ENCODE measurements around the gene PRSS57.

DNA sequence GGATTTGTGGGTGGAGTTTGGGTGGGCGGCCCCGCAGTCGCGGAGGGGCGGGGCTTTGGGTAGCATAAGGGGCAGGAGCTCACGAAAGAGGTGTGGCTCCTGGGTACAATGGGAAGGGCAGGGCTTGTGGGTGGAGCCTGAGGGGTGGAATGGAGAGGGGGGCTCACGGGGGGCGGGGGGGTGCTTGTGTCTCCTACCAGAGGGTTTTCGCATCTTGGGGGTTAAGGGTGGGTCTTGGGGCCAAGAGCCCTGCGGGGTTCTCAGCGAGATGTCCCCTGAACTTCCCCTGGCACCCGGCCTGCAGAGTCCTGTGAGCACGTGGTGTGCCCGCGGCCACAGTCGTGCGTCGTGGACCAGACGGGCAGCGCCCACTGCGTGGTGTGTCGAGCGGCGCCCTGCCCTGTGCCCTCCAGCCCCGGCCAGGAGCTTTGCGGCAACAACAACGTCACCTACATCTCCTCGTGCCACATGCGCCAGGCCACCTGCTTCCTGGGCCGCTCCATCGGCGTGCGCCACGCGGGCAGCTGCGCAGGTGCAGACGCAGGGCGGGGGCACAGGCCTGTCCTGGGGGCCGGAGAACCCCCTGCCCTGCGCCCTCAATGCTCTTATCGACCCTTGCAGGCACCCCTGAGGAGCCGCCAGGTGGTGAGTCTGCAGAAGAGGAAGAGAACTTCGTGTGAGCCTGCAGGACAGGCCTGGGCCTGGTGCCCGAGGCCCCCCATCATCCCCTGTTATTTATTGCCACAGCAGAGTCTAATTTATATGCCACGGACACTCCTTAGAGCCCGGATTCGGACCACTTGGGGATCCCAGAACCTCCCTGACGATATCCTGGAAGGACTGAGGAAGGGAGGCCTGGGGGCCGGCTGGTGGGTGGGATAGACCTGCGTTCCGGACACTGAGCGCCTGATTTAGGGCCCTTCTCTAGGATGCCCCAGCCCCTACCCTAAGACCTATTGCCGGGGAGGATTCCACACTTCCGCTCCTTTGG, 13.9 kb downstream of the PRSS57 start:
- TF ChIP-seq, protein P1, sequence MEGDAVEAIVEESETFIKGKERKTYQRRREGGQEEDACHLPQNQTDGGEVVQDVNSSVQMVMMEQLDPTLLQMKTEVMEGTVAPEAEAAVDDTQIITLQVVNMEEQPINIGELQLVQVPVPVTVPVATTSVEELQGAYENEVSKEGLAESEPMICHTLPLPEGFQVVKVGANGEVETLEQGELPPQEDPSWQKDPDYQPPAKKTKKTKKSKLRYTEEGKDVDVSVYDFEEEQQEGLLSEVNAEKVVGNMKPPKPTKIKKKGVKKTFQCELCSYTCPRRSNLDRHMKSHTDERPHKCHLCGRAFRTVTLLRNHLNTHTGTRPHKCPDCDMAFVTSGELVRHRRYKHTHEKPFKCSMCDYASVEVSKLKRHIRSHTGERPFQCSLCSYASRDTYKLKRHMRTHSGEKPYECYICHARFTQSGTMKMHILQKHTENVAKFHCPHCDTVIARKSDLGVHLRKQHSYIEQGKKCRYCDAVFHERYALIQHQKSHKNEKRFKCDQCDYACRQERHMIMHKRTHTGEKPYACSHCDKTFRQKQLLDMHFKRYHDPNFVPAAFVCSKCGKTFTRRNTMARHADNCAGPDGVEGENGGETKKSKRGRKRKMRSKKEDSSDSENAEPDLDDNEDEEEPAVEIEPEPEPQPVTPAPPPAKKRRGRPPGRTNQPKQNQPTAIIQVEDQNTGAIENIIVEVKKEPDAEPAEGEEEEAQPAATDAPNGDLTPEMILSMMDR (conservative IDR thresholded peaks at IDR 0.05 in 1 of 2, IDR thresholded peaks at IDR 0.05 in 1 of 2; ENCODE audit: low read depth in 1 of 2, low read length in 2 of 2), result no peak
- TF ChIP-seq EZH2 (IDR thresholded peaks at IDR 0.05; ENCODE audit: low read length, missing control alignments), result no peak
